Activated naive CD8-positive, alpha-beta T cell treated with anti-CD3 and anti-CD28 coated beads, Interleukin-2, amount 50 U/mL, for 24 hours (primary cell): ENCODE data around the gene SEC16A.
"Not testable (repeated sequence)": the region's sequence is repeated elsewhere in the genome, so short reads cannot be mapped to it uniquely, and the experiment has no call there.

Source experiments
- ATAC-seq: fragments of 150-1000 bp; cut with Tn5 transposase; one replicate; pipeline ENCODE4 v1.10.0; 2021
- DNase-seq: peaks from one replicate; pipeline ENCODE4 v3.0.0; 2021
- H3K27ac Mint-ChIP-seq: one replicate; pipeline ENCODE4 v1.8.0; 2021; ENCODE audit warnings: mild to moderate bottlenecking, mixed read lengths
- H3K27me3 Mint-ChIP-seq: one replicate; pipeline ENCODE4 v1.8.0; 2021; ENCODE audit warnings: mixed read lengths
- H3K36me3 Mint-ChIP-seq: one replicate; pipeline ENCODE4 v1.8.0; 2021; ENCODE audit warnings: low read depth, mixed read lengths
- H3K4me1 Mint-ChIP-seq: one replicate; pipeline ENCODE4 v1.8.0; 2021; ENCODE audit warnings: mixed read lengths
- H3K4me3 Mint-ChIP-seq: one replicate; pipeline ENCODE4 v1.8.0; 2021; ENCODE audit warnings: mild to moderate bottlenecking, moderate library complexity, mixed read lengths
- H3K9me3 Mint-ChIP-seq: one replicate; pipeline ENCODE4 v1.8.0; 2021; ENCODE audit warnings: mixed read lengths

Gene SEC16A

DNA sequence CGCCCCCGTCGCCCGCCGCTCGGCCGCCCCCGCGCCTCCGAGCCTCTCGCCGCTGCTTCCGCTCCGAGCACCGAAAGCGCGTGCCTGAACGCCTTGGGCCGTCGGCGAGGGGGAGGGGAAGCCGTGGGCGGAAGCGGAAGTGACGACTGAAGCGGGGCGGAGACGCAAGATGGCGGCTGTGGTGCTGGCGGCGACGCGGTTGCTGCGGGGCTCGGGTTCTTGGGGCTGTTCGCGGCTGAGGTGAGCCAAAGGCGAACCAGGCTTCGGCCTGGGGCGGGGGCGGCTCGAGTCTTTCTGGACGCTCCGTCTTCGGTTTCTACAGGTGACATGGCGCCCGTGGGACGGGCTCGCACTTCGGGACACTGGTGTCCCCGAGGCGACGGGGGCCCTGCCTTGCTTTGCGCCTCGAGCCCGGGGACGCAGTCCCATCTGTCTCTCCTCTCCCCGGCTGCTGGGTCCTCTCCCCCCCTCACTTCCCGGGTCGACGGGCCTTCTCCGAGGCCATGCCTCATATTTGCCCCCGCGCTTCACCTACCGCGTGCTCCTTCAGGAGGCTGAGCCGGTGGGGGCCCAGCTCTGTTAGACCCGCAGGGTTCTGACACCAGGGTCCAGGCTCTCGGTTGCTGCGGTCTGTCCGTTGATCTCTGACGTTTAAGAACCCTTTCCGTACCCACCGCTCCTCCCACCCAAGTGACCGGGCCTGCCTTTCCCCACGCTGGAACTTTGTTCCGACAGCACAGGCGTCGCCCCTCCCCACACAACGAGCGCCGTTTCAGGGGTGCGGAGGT, 72.1 kb downstream of the SEC16A start, which contains the start of the genes ENTR1 and PMPCA:
TSS of gene ENTR1 (minus strand) at position 115 of the 788 bp plus-strand sequence. CDS start 217 bp downstream, outside the sequence.
TSS of gene PMPCA (plus strand) at position 159 of the 788 bp plus-strand sequence. CDS start at position 170, 11 bp downstream.
- no peaks in the 10 kb centered on the region for H3K27me3 Mint-ChIP-seq
- H3K36me3 Mint-ChIP-seq = peaks cover 59% of the 10 kb centered on the region
- H3K9me3 Mint-ChIP-seq = no peaks in the 10 kb centered on the region
- peak within 1 kb of the TSS; percentile 98 for H3K4me3 Mint-ChIP-seq
- H3K27ac Mint-ChIP-seq = peak within 1 kb of the TSS; percentile 93
- H3K4me1 Mint-ChIP-seq = peaks cover 50% of the 10 kb centered on the region
- ATAC-seq (peak; percentile 65), DNase-seq (peak; percentile 99)

DNA sequence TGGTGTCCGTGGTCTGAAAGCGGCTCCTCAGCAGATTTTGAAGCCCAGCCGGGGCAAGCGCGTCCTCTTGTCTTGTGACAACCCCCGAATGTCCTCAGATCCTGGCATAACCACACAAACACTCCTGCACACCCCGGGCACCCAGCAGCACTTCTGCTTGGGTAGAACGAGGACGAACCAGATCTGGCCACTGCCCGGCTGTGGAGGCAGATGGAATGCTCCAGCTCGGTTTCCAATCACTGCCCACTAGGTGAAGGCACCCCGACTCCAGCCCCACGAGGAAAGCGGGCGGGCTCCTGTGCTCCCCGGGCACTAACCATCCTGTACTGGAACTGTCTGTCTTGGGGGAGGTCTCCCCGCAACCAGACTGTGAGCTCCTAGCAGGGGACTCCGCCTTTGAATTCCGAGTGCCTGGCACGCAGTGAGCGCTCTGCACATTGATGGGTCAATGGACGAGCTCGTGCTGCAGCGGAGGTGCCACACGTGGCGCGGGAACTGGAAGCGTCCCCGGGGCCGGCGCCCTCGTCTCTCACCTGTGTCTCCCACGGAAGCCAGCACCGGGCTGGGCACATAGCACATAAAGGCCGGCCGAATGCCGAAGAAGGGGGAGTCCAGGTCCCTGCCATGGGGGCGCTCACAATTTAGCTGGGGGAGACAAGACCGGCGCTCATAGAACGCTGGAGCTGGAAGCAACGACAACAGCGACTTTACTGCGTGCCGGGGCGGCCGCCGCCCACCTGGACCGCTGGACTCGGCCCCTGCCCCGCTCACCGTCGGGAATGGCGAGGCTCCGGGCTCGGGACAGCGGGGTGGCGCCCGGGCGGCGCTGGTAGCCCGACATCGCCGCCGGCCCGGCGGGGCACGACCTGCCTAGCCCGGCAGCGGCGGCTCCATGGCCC, 73.0 kb downstream of the SEC16A start:
- Mint-ChIP-seq H3K36me3 (peaks cover 60% of the 10 kb centered on the region), H3K27me3 (no peaks in the 10 kb centered on the region), H3K27ac (peak overlapping the region; percentile 93), H3K9me3 (no peaks in the 10 kb centered on the region), H3K4me1 (peaks cover 59% of the 10 kb centered on the region), H3K4me3 (peak overlapping the region; percentile 98)
- DNase-seq (peak; percentile 49), ATAC-seq (peak; percentile 4)

DNA sequence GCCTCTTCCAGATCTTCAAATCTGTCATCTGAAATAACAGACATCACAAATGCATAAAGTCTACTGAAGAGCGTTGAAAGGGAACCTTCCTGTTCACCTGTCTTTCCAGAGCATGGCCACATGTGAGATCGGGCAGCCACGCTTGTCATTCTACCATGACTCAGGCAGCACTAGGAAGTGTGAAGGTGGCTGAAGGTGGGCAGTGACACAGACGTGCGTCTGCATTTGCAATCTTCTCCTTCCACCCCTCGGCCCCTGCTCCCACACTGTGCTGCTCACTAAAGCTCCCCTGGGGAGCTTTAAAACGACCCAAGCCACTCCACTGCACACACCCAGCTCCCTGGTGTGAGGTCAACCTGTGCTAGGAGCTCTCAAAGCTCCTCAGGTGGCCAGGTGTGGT, 74.9 kb downstream of the SEC16A start:
- H3K27me3 Mint-ChIP-seq = no peaks in the 10 kb centered on the region
- H3K4me1 Mint-ChIP-seq = peaks cover 70% of the 10 kb centered on the region
- no peak overlapping the region for H3K4me3 Mint-ChIP-seq
- H3K36me3 Mint-ChIP-seq = peaks cover 53% of the 10 kb centered on the region
- no peaks in the 10 kb centered on the region for H3K9me3 Mint-ChIP-seq
- ATAC-seq (no peak), DNase-seq (no peak)
- peak overlapping the region; percentile 50 for H3K27ac Mint-ChIP-seq

DNA sequence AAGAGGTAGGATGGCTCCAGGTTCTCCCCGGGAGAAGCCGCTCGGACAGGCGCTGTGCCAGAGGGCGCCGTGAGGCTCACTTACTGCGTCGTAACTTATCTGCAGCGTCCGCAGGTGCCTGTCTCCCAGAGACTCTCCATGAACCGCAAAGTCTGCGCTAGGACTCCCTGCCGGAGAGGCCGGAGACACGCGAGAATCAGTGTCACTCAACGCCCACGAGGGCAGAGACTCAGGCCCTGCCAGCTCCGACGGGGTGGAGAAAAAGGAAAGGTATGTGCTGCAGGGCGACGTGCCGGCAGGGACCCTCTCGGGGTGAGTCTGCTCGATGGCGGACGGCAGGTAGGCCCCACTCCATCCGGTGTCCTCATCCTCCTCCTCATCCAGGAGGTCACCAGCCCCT, 75.8 kb downstream of the SEC16A start:
- Mint-ChIP-seq H3K4me1 (peaks cover 73% of the 10 kb centered on the region), H3K36me3 (peaks cover 53% of the 10 kb centered on the region)
- not testable (repeated sequence) for DNase-seq, H3K27me3 Mint-ChIP-seq, H3K4me3 Mint-ChIP-seq, H3K27ac Mint-ChIP-seq, ATAC-seq, H3K9me3 Mint-ChIP-seq

DNA sequence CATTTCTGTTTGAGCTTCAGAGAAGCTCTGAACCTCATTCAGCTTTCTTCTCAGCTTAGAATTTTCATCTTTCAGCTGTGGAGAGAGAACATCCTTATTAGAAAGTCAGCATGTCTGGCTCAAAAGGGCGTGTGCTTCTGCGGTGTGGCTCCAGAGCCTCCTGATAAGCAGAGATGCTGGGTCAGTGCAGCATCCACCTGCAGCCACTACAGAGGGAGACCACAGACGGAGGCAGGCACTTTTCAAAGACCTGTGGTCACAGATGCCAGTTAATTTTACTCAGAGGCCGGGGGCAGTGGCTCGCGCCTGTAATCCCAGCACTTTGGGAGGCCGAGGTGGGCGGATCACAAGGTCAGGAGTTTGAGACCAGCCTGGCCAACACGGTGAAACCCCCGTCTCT, 76.9 kb downstream of the SEC16A start:
- not testable (repeated sequence) for DNase-seq, H3K9me3 Mint-ChIP-seq, H3K4me3 Mint-ChIP-seq, H3K27me3 Mint-ChIP-seq, ATAC-seq
- Mint-ChIP-seq H3K36me3 (peaks cover 45% of the 10 kb centered on the region), H3K4me1 (peaks cover 66% of the 10 kb centered on the region), H3K27ac (peak overlapping the region; percentile 54)

DNA sequence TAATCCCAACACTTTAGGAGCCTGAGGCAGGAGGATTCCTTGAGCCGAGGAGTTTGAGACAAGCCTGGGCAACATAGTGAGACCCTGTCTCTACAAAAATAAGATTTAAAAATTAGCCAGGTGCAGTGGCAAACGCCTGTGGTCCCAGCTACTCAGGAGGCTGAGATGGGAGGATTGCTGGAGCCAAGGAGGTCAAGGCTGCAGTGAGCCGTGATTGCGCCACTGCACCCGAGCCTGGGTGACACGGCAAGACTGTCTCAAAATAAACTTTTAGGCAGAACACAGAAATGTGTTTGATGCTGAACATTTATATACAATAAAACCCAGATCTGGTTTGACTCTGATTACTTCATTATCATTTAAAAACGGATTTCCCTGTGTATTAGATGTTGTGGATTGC, 77.4 kb downstream of the SEC16A start:
- H3K4me1 Mint-ChIP-seq = peaks cover 68% of the 10 kb centered on the region
- H3K36me3 Mint-ChIP-seq = peaks cover 49% of the 10 kb centered on the region
- no peak overlapping the region for H3K4me3 Mint-ChIP-seq
- no peaks in the 10 kb centered on the region for H3K27me3 Mint-ChIP-seq
- DNase-seq = no peak
- peak overlapping the region; percentile 54 for H3K27ac Mint-ChIP-seq
- no peak for ATAC-seq
- no peaks in the 10 kb centered on the region for H3K9me3 Mint-ChIP-seq

DNA sequence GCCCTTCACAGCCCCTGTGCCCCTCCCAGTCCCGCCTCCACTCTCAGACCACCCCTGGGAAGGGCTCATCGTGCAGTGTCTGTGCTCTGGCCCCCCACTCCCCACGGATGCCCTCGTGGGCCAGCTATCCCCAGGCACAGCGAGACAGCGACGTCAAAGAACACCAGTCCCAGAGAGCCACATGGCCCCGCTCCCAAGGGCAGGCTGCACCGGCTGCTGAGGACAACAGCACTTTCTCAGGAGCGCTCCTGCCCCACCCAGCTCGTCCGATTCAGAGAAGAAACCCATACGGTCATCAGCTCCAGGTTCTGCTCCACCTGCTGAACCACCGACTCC, 78.1 kb downstream of the SEC16A start:
- peaks cover 46% of the 10 kb centered on the region for H3K36me3 Mint-ChIP-seq
- no peak for DNase-seq
- peak overlapping the region; percentile 68 for H3K4me3 Mint-ChIP-seq
- H3K27ac Mint-ChIP-seq = peak overlapping the region; percentile 88
- no peak for ATAC-seq
- peaks cover 66% of the 10 kb centered on the region for H3K4me1 Mint-ChIP-seq
- H3K27me3 Mint-ChIP-seq = no peaks in the 10 kb centered on the region
- no peaks in the 10 kb centered on the region for H3K9me3 Mint-ChIP-seq

DNA sequence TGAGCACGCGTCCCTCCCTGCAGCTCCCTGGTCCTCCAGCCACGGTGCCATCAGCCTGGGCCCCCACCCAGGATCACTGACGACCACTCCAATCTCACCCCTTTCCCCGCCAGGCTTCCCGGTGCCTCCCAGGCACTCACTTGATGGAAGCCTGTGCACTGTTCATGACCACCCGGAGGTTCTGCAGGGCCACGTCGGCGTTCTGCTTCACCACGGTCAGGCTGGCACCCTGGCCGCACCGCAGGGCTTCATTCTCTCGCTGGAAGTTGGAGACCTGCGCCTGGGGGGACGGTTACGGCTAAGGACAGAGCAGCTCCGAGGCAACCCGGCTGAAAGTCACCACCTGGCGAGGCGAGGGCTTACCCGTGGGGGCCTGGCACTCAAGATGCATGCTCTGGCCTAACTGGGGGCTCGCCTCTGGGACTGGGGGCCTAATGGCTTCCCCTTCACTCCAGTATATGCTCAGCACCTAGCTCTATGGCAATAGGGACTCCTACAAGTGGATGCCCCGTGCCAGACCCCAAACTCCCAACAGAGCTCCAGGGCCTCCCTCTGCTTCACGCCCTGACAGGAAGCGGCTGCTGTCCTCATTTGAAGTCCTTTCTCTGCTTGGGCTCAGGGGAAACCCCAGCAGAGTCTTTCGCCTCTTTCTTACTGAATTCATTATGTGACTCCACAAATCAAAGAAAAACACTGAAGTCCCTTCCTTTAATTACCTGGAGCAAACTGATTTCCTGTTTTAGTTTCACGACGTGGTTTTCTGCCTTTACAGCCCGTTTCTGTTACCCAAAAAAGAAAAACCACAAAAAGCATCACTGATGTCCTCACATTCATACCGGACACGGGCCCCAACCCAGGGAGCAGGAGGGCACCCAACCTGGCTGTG, 78.7 kb downstream of the SEC16A start:
- ATAC-seq (peak; percentile 45), DNase-seq (peak; percentile 61)
- Mint-ChIP-seq H3K36me3 (peaks cover 47% of the 10 kb centered on the region), H3K27me3 (no peaks in the 10 kb centered on the region), H3K9me3 (no peaks in the 10 kb centered on the region), H3K4me3 (peak overlapping the region; percentile 68), H3K4me1 (peaks cover 62% of the 10 kb centered on the region), H3K27ac (peak overlapping the region; percentile 88)

DNA sequence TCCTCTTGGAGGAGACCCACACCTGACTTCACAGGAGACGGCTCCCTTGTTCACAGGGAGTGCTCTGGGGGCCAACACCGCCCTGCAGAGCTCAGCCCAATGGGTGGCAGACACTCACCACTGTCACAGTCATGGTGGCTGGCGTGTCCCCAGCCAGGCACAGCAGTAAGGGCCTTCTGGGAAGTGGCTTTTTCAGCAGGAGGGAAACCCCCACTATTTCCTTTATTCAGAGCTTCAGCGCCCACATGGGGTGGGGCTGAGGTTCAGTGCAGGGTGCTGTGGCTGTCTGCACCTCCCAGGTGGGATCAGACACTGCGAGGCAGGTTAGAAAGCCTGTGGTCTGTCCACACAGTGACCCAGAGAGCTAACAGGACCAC, 79.3 kb downstream of the SEC16A start:
- H3K4me3 Mint-ChIP-seq = peak overlapping the region; percentile 68

DNA sequence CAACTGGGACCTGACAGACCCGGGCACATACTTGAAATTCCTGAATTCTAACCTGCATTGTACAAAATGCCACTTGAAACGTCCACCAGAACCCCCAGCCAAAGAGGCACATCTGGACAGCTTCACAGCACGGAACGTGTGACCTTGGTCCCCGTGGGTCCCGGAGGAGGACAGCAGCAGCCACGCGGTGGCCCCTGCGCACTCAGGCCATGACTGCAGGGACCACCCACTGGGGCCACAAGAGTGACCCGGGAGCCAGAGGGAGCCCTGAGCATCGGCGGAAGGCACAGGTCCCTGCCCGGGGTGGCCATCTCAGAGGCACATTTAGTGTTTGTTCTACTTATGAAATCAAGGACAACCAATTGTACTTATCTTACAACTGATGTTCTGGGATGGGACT, 80.8 kb downstream of the SEC16A start:
- Mint-ChIP-seq H3K4me3 (no peak overlapping the region), H3K4me1 (peaks cover 55% of the 10 kb centered on the region), H3K27ac (no peak overlapping the region), H3K9me3 (no peaks in the 10 kb centered on the region), H3K27me3 (no peaks in the 10 kb centered on the region), H3K36me3 (peaks cover 47% of the 10 kb centered on the region)
- ATAC-seq (no peak), DNase-seq (no peak)

More for the DNA sequence above, 79.3 kb downstream of the SEC16A start:
- Mint-ChIP-seq H3K9me3 (no peaks in the 10 kb centered on the region), H3K27ac (peak overlapping the region; percentile 88), H3K36me3 (peaks cover 48% of the 10 kb centered on the region), H3K27me3 (no peaks in the 10 kb centered on the region), H3K4me1 (peaks cover 62% of the 10 kb centered on the region)
- peak; percentile 87 for ATAC-seq
- DNase-seq = peak; percentile 74

DNA sequence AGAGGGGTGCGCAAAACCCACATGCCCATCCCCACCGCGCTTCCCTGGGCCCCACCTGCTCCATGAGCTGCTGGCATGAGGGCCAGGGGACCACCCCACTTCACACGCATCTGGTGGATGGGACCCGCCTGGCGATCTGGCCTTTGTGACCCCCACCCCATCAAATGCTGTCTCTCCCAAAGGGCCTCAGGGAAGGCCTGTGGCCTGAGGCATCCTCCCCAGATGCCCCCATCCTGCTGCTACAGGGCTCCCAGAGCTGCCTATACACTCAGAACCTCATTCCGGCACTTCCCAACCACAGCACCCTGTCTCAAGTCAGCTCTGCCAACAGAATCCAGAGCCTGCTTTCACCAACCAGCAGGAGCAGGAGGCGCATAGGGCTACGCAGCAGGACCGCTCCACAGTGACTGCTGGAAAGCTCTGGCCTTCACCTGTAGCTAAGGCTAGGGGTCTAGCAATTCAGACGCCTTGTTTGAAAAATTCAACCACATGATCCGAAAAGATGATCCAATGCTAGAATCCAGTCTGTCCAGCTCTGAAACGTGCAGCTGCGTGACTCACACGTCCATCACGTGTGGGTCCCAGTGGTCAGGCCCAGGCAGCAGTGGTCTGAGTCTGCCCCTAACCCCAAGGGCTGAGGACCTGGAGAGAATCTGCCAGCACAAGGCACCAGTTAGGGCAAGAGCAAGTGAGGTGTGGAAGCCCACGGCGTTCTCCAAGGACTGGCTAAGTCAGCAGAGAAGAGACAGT, 81.5 kb downstream of the SEC16A start:
- peaks cover 47% of the 10 kb centered on the region for H3K36me3 Mint-ChIP-seq
- H3K9me3 Mint-ChIP-seq = no peaks in the 10 kb centered on the region
- peak overlapping the region; percentile 27 for H3K27ac Mint-ChIP-seq
- DNase-seq (no peak), ATAC-seq (no peak)
- H3K27me3 Mint-ChIP-seq = no peaks in the 10 kb centered on the region
- no peak overlapping the region for H3K4me3 Mint-ChIP-seq
- peaks cover 55% of the 10 kb centered on the region for H3K4me1 Mint-ChIP-seq

DNA sequence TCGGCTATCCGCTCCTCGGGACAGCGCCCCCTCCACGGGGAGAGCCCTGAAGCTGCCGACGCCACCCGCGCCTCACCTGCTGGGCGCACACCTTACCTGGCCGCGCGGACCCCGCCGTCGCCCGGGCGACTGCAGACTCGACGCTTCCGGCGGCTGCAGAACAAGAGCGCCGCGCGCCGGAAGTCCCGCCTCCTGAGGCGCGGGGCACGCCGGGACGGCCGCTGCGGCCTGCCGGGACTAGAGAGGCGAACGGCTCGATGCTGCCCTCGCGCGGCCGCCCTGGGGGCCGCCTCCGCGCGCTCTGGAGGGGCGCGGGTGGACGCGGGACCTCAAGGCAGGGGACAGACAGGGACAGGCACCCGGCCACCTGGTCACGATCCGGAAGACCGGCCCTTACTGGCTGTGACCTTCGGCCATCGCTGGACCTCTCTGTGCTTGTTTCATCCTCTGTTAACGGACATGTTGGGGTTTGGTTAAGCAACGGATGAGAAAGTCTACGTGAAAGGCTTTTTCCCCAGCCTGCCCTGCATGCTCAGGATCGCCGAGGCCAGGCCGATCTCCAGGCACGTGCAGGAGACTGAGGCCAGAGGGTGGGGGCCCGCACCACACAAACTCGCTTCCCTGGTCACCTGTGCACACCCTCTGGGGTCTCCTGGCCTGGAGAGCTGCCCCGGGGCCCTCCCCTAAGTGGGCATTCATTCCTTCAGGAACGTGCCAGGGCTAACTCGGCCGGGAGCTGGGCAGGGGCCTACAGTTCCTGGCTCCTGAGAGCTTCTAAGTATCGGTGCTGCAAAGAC, 82.6 kb downstream of the SEC16A start, which contains the start of gene SNAPC4:
TSS of gene SNAPC4 (minus strand) at position 133 of the 797 bp plus-strand sequence. CDS start 1,742 bp downstream, outside the sequence.
- peak; percentile 62 for ATAC-seq
- H3K4me3 Mint-ChIP-seq = peak within 1 kb of the TSS; percentile 93
- H3K27me3 Mint-ChIP-seq = no peaks in the 10 kb centered on the region
- H3K27ac Mint-ChIP-seq = peak within 1 kb of the TSS; percentile 89
- DNase-seq = peak; percentile 92
- H3K9me3 Mint-ChIP-seq = no peaks in the 10 kb centered on the region
- H3K4me1 Mint-ChIP-seq = peaks cover 48% of the 10 kb centered on the region
- peaks cover 44% of the 10 kb centered on the region for H3K36me3 Mint-ChIP-seq
